Heart left ventricle (tissue), 13 donors: ENCODE measurements around the gene FLYWCH2.

Experiments used
- CTCF ChIP-seq, 12 donors: fragments of 200-600 bp; sonication (generic) in 4 of 12; IDR thresholded peaks; one replicate each; pipeline versions ENCODE4 v1.5.0 to v1.8.0; 2018 to 2022; ENCODE audit warnings: antibody characterized with exemption in 12 of 12, mild to moderate bottlenecking in 5 of 12
- POLR2A ChIP-seq, 2 donors: fragments of 450-650 bp; IDR thresholded peaks; one replicate each; pipeline ENCODE4 v1.6.1; 2017; ENCODE audit warnings: antibody characterized with exemption in 2 of 2, mild to moderate bottlenecking in 2 of 2, moderate library complexity in 2 of 2
- donor health status: ischemic (EF 13 %, LVEDD 7.1; RV severe dilation, severe dysfunction).
- donor health status: DM: no; HTN: yes; CAD: no.
- donor health status: DM: no; HTN: no; CAD: no.
- donor health status: ischemic (EF 25% LVEDD 6.9; RV normal size, moderate dysfunction).
- donor health status: ischemic (EF 25% LVEDD 5.7; RV mildly dilated, moderate dysfunction).
- donor health status: ischemic (EF 35%, LVEDD 5.7; RV mildly dilated, moderate dysfunction).
- donor health status: nonischemic (EF 11% LVEDD 7.7; RV severe dilation, severe dysfunction).
- donor health status: DM: yes; HTN: yes; CAD: no.
- donor health status: PGD.
- donor health status: ischemic (EF 29% LVEDD 5.4; RV normal size, mild dysfunction).
- donor health status: nonischemic (EF 23%, LVEDD 6.1; RV moderate dilation, normal function).

GRCh38 chr16:2928796-2929195, 45.8 kb downstream of the FLYWCH2 start:
- no peak for TF ChIP-seq CTCF (IDR thresholded peaks at IDR 0.05)
- no peak for TF ChIP-seq POLR2A (IDR thresholded peaks at IDR 0.05)
